Esophagus muscularis mucosa (tissue), 4 donors: Measurements from ENCODE around the gene TMEM123. TPM values are rescaled to one million over a fixed set of nuclear protein-coding genes. Genes with fewer than 3 reads are reported as not detected.

Source experiments
- DNase-seq: peaks from one replicate; pipeline ENCODE4 v3.0.0-alpha.2; 2017; ENCODE audit errors: extremely low spot score
- H3K27ac ChIP-seq, 4 donors: fragments of 200-600 bp; sonication (generic); replicated peaks in 1 of 4; 1 replicate in 3 of 4; 2 replicates in 1 of 4; pipeline ENCODE4 v1.5.1; 2016 to 2019; ENCODE audit warnings: mild to moderate bottlenecking in 1 of 4
- H3K27me3 ChIP-seq, 4 donors: fragments of 200-600 bp; sonication (generic); one replicate each; pipeline versions ENCODE4 v1.5.1 to v1.6.0; 2016 to 2019
- H3K36me3 ChIP-seq, 4 donors: fragments of 200-600 bp; sonication (generic); one replicate each; pipeline ENCODE4 v1.5.1; 2016 to 2019
- H3K4me1 ChIP-seq, 4 donors: fragments of 200-600 bp; sonication (generic); one replicate each; pipeline ENCODE4 v1.5.1; 2016 to 2019
- H3K4me3 ChIP-seq, 4 donors: fragments of 200-600 bp; sonication (generic); 1 replicate in 2 of 4; 2 replicates in 2 of 4; pipeline ENCODE4 v1.5.1; 2016 to 2019; ENCODE audit warnings: mild to moderate bottlenecking in 4 of 4, moderate library complexity in 1 of 4
- H3K9me3 ChIP-seq, 4 donors: fragments of 200-600 bp; sonication (generic); 1 replicate in 3 of 4; 2 replicates in 1 of 4; pipeline ENCODE4 v1.5.1; 2016 to 2019
- CTCF ChIP-seq, 3 experiments: fragments of 200-600 bp in 2 of 3; fragments of 450-650 bp in 1 of 3; sonication (generic) in 2 of 3; IDR thresholded peaks; one replicate each; pipeline ENCODE4 v1.5.1; 2017 to 2019; ENCODE audit warnings: antibody characterized with exemption in 3 of 3, mild to moderate bottlenecking in 2 of 3, moderate library complexity in 1 of 3
- EP300 ChIP-seq: sonication (generic); formaldehyde crosslinking; IDR thresholded peaks from one replicate; pipeline ENCODE4 v1.6.1; 2017; ENCODE audit warnings: antibody characterized with exemption
- POLR2A ChIP-seq: fragments of 450-650 bp; IDR thresholded peaks from one replicate; pipeline ENCODE4 v1.6.1; 2017; ENCODE audit warnings: antibody characterized with exemption, moderate library complexity, mild to moderate bottlenecking, low read depth
- POLR2AphosphoS5 ChIP-seq, 2 donors: sonication (generic); formaldehyde crosslinking; IDR thresholded peaks; one replicate each; pipeline ENCODE4 v1.6.1; 2017; ENCODE audit warnings: antibody characterized with exemption in 2 of 2
- WGBS: methylation state at CpG from one replicate; pipeline ENCODE4 v1.1.5; 2018; 5-methylcytosine and 5-hydroxymethylcytosine counted together
- intact Hi-C: fragments of 100-400 bp; cut with DNase I; formaldehyde crosslinking; loops from one replicate; pipeline ENCODE4 v1.15.1; 2023
- total RNA-seq, 4 donors: library from RNA; depleted of rRNA; stranded (reverse); fragments of >200 nt; gene quantifications; one replicate each; pipeline versions ENCODE4 v1.1.0 to v1.2.1, GENCODE V29; 2016

The TMEM123 gene
- total RNA-seq, 4 donors from 2014 or later: 82.7 to 116 (median 88.8) TPM

GRCh38 chr11:102396708-102397563 is 55.6 kb downstream of the TMEM123 start:
- 92% methylated on average over 4 of the region's 4 CpGs for WGBS
- Histone ChIP-seq H3K4me1 (peaks cover 0 to 11% (median 7%) of the 10 kb centered on the region in 4 donors), H3K9me3 (no peaks in the 10 kb centered on the region), H3K4me3 (no peak overlapping the region), H3K27ac (no peak overlapping the region), H3K27me3 (no peaks in the 10 kb centered on the region), H3K36me3 (peaks cover 17 to 69% (median 52%) of the 10 kb centered on the region in 4 donors)
- TF ChIP-seq EP300: no peak
- TF ChIP-seq CTCF (IDR thresholded peaks at IDR 0.05): no peak
- TF ChIP-seq POLR2A: no peak
- no peak for TF ChIP-seq POLR2AphosphoS5 (IDR thresholded peaks at IDR 0.05)
- intact Hi-C loops: no loop called here
- DNase-seq: no peak

GRCh38 chr11:102395720-102396393 is 56.7 kb downstream of the TMEM123 start:
- Histone ChIP-seq H3K36me3 (peaks cover 7 to 69% (median 58%) of the 10 kb centered on the region in 4 donors), H3K27ac (no peak overlapping the region), H3K27me3 (no peaks in the 10 kb centered on the region), H3K4me3 (no peak overlapping the region), H3K4me1 (peaks cover 0 to 11% (median 11%) of the 10 kb centered on the region in 4 donors), H3K9me3 (no peaks in the 10 kb centered on the region)
- TF ChIP-seq POLR2A: no peak
- no peak for TF ChIP-seq EP300
- no peak for TF ChIP-seq CTCF (IDR thresholded peaks at IDR 0.05)
- no peak for TF ChIP-seq POLR2AphosphoS5 (IDR thresholded peaks at IDR 0.05)
- WGBS: 82% methylated on average over 6 of the region's 6 CpGs
- no peak for DNase-seq
- intact Hi-C loops: no loop called here

GRCh38 chr11:102393272-102393730 is 59.3 kb downstream of the TMEM123 start:
- intact Hi-C loops: loop anchor here (5.0 kb wide), 2 partner anchors 59 to 104 kb away; partner anchors contain the start of gene TMEM123
- Histone ChIP-seq H3K4me1 (peaks cover 0 to 15% (median 13%) of the 10 kb centered on the region in 4 donors), H3K4me3 (no peak overlapping the region), H3K36me3 (peaks cover 8 to 69% (median 58%) of the 10 kb centered on the region in 4 donors), H3K27me3 (no peaks in the 10 kb centered on the region), H3K27ac (no peak overlapping the region), H3K9me3 (no peaks in the 10 kb centered on the region)
- WGBS: 100% methylated on average over 2 of the region's 2 CpGs
- TF ChIP-seq EP300: no peak
- TF ChIP-seq POLR2A: no peak
- TF ChIP-seq POLR2AphosphoS5 (IDR thresholded peaks at IDR 0.05): no peak
- TF ChIP-seq CTCF (IDR thresholded peaks at IDR 0.05): no peak
- DNase-seq: no peak

GRCh38 chr11:102391549-102392237 is 60.9 kb downstream of the TMEM123 start:
- DNase-seq: no peak
- intact Hi-C loops: loop anchor here (5.0 kb wide), 2 partner anchors 61 to 106 kb away; partner anchors contain the start of gene TMEM123
- H3K27me3 ChIP-seq: no peaks in the 10 kb centered on the region
- WGBS: 95% methylated on average over 2 of the region's 4 CpGs
- no peak overlapping the region for H3K4me3 ChIP-seq
- no peak for TF ChIP-seq POLR2AphosphoS5 (IDR thresholded peaks at IDR 0.05)
- no peak for TF ChIP-seq EP300
- TF ChIP-seq CTCF (IDR thresholded peaks at IDR 0.05): no peak
- no peak for TF ChIP-seq POLR2A
- H3K36me3 ChIP-seq: peaks cover 14 to 84% (median 60%) of the 10 kb centered on the region in 4 donors
- peaks cover 0 to 9% (median 5%) of the 10 kb centered on the region in 4 donors for H3K4me1 ChIP-seq
- H3K27ac ChIP-seq: no peak overlapping the region
- H3K9me3 ChIP-seq: no peaks in the 10 kb centered on the region
